M059J (cell line): ENCODE data around the gene ENOX1. TPM values are rescaled to one million over a fixed set of nuclear protein-coding genes. Genes with fewer than 3 reads are reported as not detected.
A peak's percentile ranks its signal among the peaks of the same experiment; 100 is the strongest.

Source experiments
- DNase-seq: peaks from one replicate; pipeline ENCODE4 v3.0.0-alpha.2; 2012; ENCODE audit warnings: low read depth
- total RNA-seq: library from RNA; depleted of rRNA; stranded (reverse); fragments of >200 nt; shearing (Covaris generic); gene quantifications from 2 replicates; pipeline ENCODE4 v1.2.3, GENCODE V29; 2014

Gene ENOX1
- total RNA-seq, 1 experiment from 2014 or later, result 0.10 TPM

- DNase-seq, result no peak
Measured at GRCh38 chr13:43251961-43252360, 534.8 kb downstream of the ENOX1 start.

GRCh38 chr13:43246382-43246781 lies 540.4 kb downstream of the ENOX1 start:
- DNase-seq, result no peak

GRCh38 chr13:43245374-43245964 lies 541.3 kb downstream of the ENOX1 start:
- peak; percentile 75 for DNase-seq

GRCh38 chr13:43244481-43244880 lies 542.3 kb downstream of the ENOX1 start:
- DNase-seq, result no peak

- DNase-seq, result no peak
Measured at GRCh38 chr13:43243711-43244110, 543.1 kb downstream of the ENOX1 start.

- no peak for DNase-seq
Measured at GRCh38 chr13:43242040-43242439, 544.7 kb downstream of the ENOX1 start.

GRCh38 chr13:43240278-43240677 lies 546.5 kb downstream of the ENOX1 start:
- no peak for DNase-seq

- DNase-seq, result no peak
Measured at GRCh38 chr13:43239275-43239840, 547.4 kb downstream of the ENOX1 start.

GRCh38 chr13:43238341-43239083 lies 548.3 kb downstream of the ENOX1 start:
- DNase-seq, result no peak

- peak; percentile 45 for DNase-seq
Measured at GRCh38 chr13:43237616-43238015, 549.2 kb downstream of the ENOX1 start.

GRCh38 chr13:43235028-43235427 lies 551.7 kb downstream of the ENOX1 start:
- DNase-seq, result no peak

- peak; percentile 43 for DNase-seq
Measured at GRCh38 chr13:43232873-43233265, 553.9 kb downstream of the ENOX1 start.

GRCh38 chr13:43232144-43232872 lies 554.5 kb downstream of the ENOX1 start:
- DNase-seq, result no peak

GRCh38 chr13:43230989-43231388 lies 555.8 kb downstream of the ENOX1 start:
- peak; percentile 47 for DNase-seq

- DNase-seq, result peak; percentile 74
Measured at GRCh38 chr13:43229506-43229905, 557.3 kb downstream of the ENOX1 start.

GRCh38 chr13:43227721-43228120 lies 559.1 kb downstream of the ENOX1 start:
- peak; percentile 74 for DNase-seq

GRCh38 chr13:43223216-43223615 lies 563.6 kb downstream of the ENOX1 start:
- DNase-seq, result no peak

- no peak for DNase-seq
Measured at GRCh38 chr13:43222086-43222485, 564.7 kb downstream of the ENOX1 start.

GRCh38 chr13:43221611-43222010 lies 565.2 kb downstream of the ENOX1 start:
- DNase-seq, result no peak

GRCh38 chr13:43220873-43221595 lies 565.7 kb downstream of the ENOX1 start:
- DNase-seq, result no peak

- DNase-seq, result no peak
Measured at GRCh38 chr13:43214124-43214523, 572.6 kb downstream of the ENOX1 start.

- DNase-seq, result no peak
Measured at GRCh38 chr13:43206838-43207237, 579.9 kb downstream of the ENOX1 start.
